Heart left ventricle (tissue), 13 donors: ENCODE data around the gene THSD4.

Source experiments
- CTCF ChIP-seq, 12 donors: fragments of 200-600 bp; sonication (generic) in 4 of 12; IDR thresholded peaks; one replicate each; pipeline versions ENCODE4 v1.5.0 to v1.8.0; 2018 to 2022; ENCODE audit warnings: antibody characterized with exemption in 12 of 12, mild to moderate bottlenecking in 5 of 12
- POLR2A ChIP-seq, 2 donors: fragments of 450-650 bp; IDR thresholded peaks; one replicate each; pipeline ENCODE4 v1.6.1; 2017; ENCODE audit warnings: antibody characterized with exemption in 2 of 2, mild to moderate bottlenecking in 2 of 2, moderate library complexity in 2 of 2
- donor health status: ischemic (EF 13 %, LVEDD 7.1; RV severe dilation, severe dysfunction).
- donor health status: DM: no; HTN: yes; CAD: no.
- donor health status: DM: no; HTN: no; CAD: no.
- donor health status: ischemic (EF 25% LVEDD 6.9; RV normal size, moderate dysfunction).
- donor health status: ischemic (EF 25% LVEDD 5.7; RV mildly dilated, moderate dysfunction).
- donor health status: ischemic (EF 35%, LVEDD 5.7; RV mildly dilated, moderate dysfunction).
- donor health status: nonischemic (EF 11% LVEDD 7.7; RV severe dilation, severe dysfunction).
- donor health status: DM: yes; HTN: yes; CAD: no.
- donor health status: PGD.
- donor health status: ischemic (EF 29% LVEDD 5.4; RV normal size, mild dysfunction).
- donor health status: nonischemic (EF 23%, LVEDD 6.1; RV moderate dilation, normal function).

DNA sequence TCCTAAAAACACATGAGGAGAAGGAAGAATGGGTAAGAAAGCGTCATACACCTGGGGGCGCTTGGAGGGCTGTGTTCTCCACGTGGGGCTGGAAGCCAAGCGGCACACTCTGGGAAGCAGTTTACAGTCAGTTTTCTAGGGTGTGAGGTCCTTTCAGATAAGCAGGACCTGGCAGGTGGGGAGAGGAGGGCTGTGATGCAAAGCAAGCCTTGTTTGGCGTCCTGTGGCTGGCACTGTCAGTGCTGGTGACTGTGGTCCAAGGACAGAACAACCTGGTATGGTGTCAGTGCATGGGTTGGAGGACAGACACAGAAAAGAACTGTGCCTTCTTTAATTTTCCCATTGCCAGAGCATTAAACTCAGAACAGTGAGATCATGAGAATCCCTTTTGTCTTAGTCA lies 434.4 kb downstream of the THSD4 start:
- TF ChIP-seq POLR2A (IDR thresholded peaks at IDR 0.05) (no peak), CTCF (IDR thresholded peaks at IDR 0.05) (no peak)
